ENCODE measurements around the gene STARD3. TPM values are rescaled to one million over a fixed set of nuclear protein-coding genes. Genes with fewer than 3 reads are reported as not detected.
"Not testable (repeated sequence)": the region's sequence is repeated elsewhere in the genome, so short reads cannot be mapped to it uniquely, and the experiment has no call there.

STARD3 gene
- total RNA-seq, 2 donors from 2014 or later, result 52.5 to 202 TPM

DNA sequence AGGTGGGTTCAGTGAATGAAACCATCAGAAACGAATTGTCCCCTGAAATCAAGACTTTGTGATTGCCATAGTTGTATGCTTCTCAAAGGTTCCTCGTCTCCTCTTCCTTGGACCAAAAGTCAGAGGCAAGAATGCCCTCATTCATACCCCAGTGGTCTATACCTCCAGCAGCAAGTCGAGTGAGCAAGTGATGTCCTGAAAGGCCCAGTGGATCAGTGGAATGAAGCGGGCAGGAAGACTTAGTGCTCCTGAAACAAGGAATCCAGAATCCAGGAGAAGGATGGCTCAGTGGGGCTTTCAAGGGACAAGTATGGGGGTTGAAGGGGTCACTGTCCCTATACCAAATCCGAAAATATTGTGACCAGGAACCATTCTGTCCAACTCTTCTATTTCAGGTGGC is 57.6 kb downstream of the STARD3 start:
- DNase-seq (ENCODE audit: low spot score), result no peak
- H3K27ac ChIP-seq, result no peak overlapping the region
- H3K4me1 ChIP-seq (replicated peaks), result no peaks in the 10 kb centered on the region
- 94% methylated on average over 5 of the region's 5 CpGs for WGBS
- no peak overlapping the region for H3K4me3 ChIP-seq
- H3K27me3 ChIP-seq (replicated peaks; ENCODE audit: insufficient read depth), result no peaks in the 10 kb centered on the region
- no peaks in the 10 kb centered on the region for H3K36me3 ChIP-seq
- intact Hi-C loops (cut with DNase I), result no loop called here
- no peak for TF ChIP-seq POLR2A (IDR thresholded peaks at IDR 0.05)
- TF ChIP-seq, protein P1, sequence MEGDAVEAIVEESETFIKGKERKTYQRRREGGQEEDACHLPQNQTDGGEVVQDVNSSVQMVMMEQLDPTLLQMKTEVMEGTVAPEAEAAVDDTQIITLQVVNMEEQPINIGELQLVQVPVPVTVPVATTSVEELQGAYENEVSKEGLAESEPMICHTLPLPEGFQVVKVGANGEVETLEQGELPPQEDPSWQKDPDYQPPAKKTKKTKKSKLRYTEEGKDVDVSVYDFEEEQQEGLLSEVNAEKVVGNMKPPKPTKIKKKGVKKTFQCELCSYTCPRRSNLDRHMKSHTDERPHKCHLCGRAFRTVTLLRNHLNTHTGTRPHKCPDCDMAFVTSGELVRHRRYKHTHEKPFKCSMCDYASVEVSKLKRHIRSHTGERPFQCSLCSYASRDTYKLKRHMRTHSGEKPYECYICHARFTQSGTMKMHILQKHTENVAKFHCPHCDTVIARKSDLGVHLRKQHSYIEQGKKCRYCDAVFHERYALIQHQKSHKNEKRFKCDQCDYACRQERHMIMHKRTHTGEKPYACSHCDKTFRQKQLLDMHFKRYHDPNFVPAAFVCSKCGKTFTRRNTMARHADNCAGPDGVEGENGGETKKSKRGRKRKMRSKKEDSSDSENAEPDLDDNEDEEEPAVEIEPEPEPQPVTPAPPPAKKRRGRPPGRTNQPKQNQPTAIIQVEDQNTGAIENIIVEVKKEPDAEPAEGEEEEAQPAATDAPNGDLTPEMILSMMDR (IDR thresholded peaks at IDR 0.05), result no peak
- no peaks in the 10 kb centered on the region for H3K9me3 ChIP-seq

DNA sequence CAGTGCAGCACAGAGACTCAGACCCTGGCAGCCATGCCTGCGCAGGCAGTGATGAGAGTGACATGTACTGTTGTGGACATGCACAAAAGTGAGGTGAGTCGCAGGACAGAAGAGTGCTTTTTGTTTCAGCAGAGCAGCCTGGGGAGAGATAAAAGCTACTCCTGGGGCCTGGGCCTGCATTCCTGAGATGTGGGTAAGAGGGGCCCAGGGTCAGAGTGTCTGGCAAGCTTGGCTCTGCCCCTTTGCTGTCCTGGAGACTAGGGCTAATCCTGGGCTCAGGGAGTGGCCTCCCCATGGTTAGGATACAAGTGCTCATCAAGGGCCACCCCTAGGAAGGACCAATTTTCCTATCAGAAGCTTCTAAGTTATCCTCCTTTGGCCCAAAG is 58.1 kb downstream of the STARD3 start:
- no peaks in the 10 kb centered on the region for H3K4me1 ChIP-seq (replicated peaks)
- 84% methylated on average over 2 of the region's 2 CpGs for WGBS
- intact Hi-C loops (cut with DNase I), result no loop called here
- H3K9me3 ChIP-seq, result no peaks in the 10 kb centered on the region
- no peak overlapping the region for H3K27ac ChIP-seq
- H3K36me3 ChIP-seq, result no peaks in the 10 kb centered on the region
- TF ChIP-seq POLR2A (IDR thresholded peaks at IDR 0.05) (no peak), POLR2AphosphoS5 (IDR thresholded peaks at IDR 0.05) (no peak)
- TF ChIP-seq, protein P1 (IDR thresholded peaks at IDR 0.05), result no peak
- H3K4me3 ChIP-seq, result no peak overlapping the region
- no peaks in the 10 kb centered on the region for H3K27me3 ChIP-seq (replicated peaks; ENCODE audit: insufficient read depth)
- no peak for DNase-seq (ENCODE audit: low spot score)

DNA sequence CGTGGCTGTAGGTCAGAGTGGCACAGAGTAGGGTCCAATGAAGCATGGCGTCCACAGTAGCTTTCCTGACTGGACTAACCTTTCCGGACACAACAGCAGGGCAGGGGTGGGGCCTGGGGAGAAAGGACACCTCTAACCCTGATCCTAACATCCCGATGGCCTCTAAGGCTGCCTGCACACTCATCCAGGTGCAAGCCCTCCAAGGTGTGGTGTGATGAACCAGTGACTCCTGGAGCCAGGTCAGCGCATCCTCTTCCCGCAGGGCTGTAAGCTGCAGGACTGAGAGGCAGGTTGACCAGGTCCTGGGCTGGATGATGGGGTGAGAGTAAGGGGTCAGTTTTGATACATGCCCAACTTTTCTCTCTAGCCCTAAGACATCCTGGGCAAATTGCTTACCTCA is 59.8 kb downstream of the STARD3 start:
- intact Hi-C loops (cut with DNase I), result no loop called here
- no peak for DNase-seq (ENCODE audit: low spot score)
- WGBS, result 88% methylated on average over 6 of the region's 6 CpGs
- TF ChIP-seq, protein P1 (IDR thresholded peaks at IDR 0.05), result no peak
- TF ChIP-seq POLR2AphosphoS5 (IDR thresholded peaks at IDR 0.05), result no peak
- no peak for TF ChIP-seq POLR2A (IDR thresholded peaks at IDR 0.05)
- H3K9me3 ChIP-seq, result no peaks in the 10 kb centered on the region
- H3K36me3 ChIP-seq, result no peaks in the 10 kb centered on the region
- H3K4me1 ChIP-seq (replicated peaks), result peaks cover 6% of the 10 kb centered on the region
- no peak overlapping the region for H3K4me3 ChIP-seq
- H3K27me3 ChIP-seq (replicated peaks; ENCODE audit: insufficient read depth), result no peaks in the 10 kb centered on the region
- no peak overlapping the region for H3K27ac ChIP-seq

DNA sequence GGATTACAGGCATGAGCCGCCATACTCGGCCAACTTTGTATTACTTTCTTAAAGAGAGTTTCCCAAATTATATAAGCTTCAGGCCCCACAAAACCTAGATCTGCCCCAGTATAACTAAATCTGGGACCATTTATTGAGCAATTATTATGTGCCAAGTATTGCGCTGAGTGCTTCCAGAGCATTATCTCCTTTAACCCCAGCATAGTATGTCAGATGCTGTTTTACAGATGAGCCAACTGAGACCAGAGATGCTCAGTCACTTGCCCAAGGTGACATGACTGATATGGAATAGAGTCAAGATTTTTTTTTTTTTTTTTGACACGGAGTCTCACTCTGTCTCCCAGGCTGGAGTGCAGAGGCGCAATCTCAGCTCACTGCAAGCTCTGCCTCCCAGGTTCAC is 61.0 kb downstream of the STARD3 start:
- Histone ChIP-seq H3K9me3 (no peaks in the 10 kb centered on the region), H3K27me3 (replicated peaks; ENCODE audit: insufficient read depth) (no peaks in the 10 kb centered on the region), H3K4me1 (replicated peaks) (peaks cover 13% of the 10 kb centered on the region), H3K27ac (no peak overlapping the region), H3K4me3 (no peak overlapping the region), H3K36me3 (no peaks in the 10 kb centered on the region)
- TF ChIP-seq, protein P1 (IDR thresholded peaks at IDR 0.05), result no peak
- no peak for TF ChIP-seq POLR2AphosphoS5 (IDR thresholded peaks at IDR 0.05)
- no peak for TF ChIP-seq POLR2A (IDR thresholded peaks at IDR 0.05)
- DNase-seq (ENCODE audit: low spot score), result no peak
- intact Hi-C loops (cut with DNase I), result no loop called here
- 96% methylated on average over 5 of the region's 5 CpGs for WGBS

DNA sequence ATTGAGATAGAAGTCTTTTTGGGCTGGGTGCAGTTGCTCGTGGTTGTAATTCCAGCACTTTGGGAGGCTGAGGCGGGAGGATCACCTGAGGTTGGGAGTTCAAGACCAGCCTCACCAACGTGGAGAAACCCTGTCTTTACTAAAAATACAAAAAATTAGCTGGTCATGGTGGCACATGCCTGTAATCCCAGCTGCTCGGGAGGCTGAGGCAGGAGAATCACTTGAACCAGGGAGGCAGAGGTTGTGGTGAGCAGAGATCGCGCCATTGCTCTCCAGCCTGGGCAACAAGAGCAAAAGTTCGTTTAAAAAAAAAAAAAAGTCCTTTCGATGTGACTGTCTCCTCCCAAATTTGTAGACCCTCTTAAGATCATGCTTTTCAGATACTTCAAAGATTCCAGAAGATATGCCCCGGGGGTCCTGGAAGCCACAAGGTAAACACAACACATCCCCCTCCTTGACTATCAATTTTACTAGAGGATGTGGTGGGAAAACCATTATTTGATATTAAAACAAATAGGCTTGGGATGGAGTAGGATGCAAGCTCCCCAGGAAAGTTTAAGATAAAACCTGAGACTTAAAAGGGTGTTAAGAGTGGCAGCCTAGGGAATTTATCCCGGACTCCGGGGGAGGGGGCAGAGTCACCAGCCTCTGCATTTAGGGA is 62.3 kb downstream of the STARD3 start:
- intact Hi-C loops (cut with DNase I); H3K36me3 ChIP-seq; DNase-seq (ENCODE audit: low spot score); H3K27me3 ChIP-seq (replicated peaks; ENCODE audit: insufficient read depth); H3K9me3 ChIP-seq: not testable (repeated sequence)
- Histone ChIP-seq H3K27ac (peak overlapping the region; percentile 98), H3K4me3 (peak overlapping the region; percentile 98), H3K4me1 (replicated peaks) (peaks cover 20% of the 10 kb centered on the region)
- WGBS, result 44% methylated on average over 11 of the region's 11 CpGs
